GM10266 (cell line): ENCODE measurements around the gene ADAMTS2.

ENCODE experiments used
- DNase-seq: peaks from one replicate; pipeline ENCODE4 v3.0.0; 2012; ENCODE audit errors: extremely low spot score
- TF ChIP-seq, protein P1 (sequence below): IDR thresholded peaks from 2 replicates; pipeline ENCODE4 v1.5.1; 2012; ENCODE audit warnings: mild to moderate bottlenecking, low read depth; ENCODE audit not compliant: control insufficient read depth, insufficient read depth; ENCODE audit errors: missing control alignments

Gene ADAMTS2

DNA sequence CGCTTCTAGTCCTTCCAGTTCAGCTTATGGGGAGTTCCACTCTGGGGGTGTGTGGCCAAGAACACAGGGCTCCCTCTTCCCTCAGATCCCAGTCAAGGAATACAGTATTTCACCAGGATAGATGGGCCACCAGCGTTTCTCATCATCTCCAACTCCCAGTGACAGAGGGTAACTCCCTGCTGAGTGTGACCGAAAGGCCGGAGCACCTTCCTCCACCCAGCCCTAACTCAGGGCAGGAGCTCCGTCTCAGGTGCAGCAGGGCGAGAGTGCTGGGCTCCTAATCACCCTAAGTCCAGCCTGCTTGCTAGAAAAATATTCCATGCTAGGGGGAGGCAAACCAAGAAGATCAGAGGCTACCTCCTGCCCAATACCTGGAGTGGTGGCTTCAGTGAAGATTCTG, 102.6 kb downstream of the ADAMTS2 start:
- TF ChIP-seq, protein P1, sequence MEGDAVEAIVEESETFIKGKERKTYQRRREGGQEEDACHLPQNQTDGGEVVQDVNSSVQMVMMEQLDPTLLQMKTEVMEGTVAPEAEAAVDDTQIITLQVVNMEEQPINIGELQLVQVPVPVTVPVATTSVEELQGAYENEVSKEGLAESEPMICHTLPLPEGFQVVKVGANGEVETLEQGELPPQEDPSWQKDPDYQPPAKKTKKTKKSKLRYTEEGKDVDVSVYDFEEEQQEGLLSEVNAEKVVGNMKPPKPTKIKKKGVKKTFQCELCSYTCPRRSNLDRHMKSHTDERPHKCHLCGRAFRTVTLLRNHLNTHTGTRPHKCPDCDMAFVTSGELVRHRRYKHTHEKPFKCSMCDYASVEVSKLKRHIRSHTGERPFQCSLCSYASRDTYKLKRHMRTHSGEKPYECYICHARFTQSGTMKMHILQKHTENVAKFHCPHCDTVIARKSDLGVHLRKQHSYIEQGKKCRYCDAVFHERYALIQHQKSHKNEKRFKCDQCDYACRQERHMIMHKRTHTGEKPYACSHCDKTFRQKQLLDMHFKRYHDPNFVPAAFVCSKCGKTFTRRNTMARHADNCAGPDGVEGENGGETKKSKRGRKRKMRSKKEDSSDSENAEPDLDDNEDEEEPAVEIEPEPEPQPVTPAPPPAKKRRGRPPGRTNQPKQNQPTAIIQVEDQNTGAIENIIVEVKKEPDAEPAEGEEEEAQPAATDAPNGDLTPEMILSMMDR, result no peak
- no peak for DNase-seq

DNA sequence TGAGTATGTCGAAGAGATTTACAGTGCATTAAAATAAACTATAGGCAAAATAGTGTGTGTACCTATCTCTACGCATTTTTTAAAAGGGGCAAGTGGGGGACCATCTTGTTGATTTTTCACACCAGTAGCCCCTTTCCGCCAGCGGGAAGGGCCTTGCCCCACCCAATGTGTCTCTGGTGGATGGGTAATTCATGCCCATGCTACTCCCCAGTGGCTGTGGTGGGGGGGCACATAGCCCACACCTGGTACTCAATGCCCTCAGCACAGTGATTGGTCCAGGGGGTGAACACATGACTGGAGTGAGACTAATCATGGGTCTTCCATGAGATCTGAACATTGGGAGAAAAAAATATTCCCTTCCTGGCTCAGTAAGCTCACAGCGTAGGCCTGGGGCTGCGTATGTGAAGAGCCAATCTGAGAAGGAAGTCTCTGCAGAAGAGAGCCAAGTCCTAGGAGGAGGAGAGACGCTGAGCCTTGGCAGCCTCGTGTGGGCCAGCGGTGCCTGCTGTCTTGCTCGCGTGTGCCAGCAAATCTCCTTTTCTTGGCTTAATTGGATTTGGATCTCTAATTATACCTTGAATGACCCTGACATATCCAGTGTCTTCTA, 103.4 kb downstream of the ADAMTS2 start:
- DNase-seq, result no peak
- TF ChIP-seq, protein P1, result no peak

DNA sequence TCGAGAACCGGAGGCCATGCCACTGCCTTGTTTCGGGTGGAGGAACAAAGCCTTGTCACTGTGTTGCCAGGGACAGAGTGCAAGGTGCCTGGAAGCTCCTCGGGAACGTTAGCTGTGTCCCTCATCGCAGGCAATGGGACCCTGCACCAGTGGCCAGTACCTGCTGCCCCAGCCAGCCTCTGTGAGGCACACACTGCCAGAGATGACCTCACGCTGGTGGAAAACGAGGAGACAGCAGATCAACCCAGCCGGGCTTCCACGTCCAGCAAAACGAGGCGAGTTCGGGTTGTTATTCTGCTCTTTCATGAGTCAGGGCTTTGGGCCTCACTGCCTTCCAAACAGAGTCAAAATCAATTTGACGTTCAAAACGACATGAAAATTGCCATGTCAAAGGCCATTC, 104.1 kb downstream of the ADAMTS2 start:
- TF ChIP-seq, protein P1, result no peak
- DNase-seq, result no peak

DNA sequence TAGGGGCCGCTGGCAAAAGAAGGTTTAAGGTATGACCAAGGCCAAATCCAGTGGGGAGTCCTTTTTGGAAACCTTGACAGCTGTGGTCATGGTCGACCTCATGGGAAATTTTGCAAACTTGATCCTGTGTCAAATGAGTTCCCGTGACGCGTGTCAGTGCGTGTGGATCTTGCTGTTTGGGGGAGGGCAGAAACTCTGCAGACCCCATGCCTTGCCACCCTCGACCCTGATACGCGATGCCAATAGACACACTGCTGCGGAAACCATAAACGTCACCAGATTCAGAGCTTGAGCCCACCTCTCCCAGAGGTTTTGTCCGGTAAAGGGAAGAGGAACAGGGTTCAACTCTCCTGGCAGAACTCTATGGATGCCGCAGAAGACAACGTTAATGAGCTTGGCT, 104.7 kb downstream of the ADAMTS2 start:
- TF ChIP-seq, protein P1, result no peak
- DNase-seq, result no peak

DNA sequence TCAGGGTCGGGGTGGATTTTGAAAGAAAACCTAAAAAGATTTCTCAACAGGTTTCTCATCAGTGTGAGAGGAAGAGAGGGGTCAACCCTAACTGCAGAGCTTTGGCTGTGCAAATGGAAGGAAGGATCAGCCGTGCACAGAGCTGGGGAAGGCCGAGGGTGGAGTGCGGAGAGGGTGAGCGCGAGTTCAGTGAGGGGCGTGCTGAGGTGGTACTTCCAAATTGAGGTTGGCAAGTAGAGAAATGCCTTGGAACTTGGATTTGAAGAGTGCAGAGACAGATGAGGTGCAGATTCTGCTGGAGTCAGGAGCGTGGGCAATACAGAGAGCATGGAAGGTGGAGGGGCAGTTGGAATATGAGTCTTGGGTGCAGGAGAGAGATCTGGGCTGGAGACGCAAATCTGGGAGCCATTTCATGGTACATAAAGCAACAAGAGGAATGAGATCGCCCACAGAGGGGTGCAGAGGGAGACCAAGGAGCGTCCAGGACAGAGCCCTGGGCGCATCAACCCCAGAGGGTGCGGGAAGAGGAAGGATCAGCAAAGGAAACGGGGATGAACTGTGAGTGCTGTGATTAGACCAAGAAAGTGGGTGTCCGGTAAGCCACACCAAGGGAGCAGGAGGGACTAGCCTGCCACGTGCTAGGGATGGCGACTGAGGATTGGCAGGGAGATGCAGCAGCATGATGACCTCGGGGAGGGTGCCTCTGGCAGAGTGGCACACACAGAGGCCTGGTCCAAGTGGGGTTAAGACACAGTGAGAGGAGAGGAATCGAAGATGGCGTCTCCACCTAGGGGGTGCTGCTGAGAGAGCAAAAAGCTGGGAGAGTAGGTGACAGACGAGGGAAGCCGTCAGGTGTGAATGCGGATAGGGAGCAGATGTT, 105.8 kb downstream of the ADAMTS2 start:
- DNase-seq, result no peak
- TF ChIP-seq, protein P1, result no peak

DNA sequence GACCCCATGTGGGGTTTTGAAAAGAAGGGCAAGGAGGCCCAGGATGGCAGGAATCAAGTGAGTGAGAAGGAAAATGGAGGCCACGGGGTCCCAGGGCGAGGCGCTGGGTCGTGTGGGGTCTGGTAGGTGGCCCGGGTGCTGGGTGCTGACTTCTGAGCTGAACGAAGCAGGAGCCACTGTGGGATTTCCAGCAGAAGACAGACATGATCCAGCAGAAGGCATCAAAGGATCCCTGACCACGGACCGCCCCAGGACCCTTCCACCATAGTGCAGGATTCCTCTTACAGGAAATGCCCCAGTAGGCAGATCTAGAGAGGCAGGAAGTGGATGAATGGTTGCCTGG, 106.7 kb downstream of the ADAMTS2 start:
- no peak for DNase-seq
- TF ChIP-seq, protein P1, result no peak
